Measurements from ENCODE around the gene APOBEC3B.
"Not testable (repeated sequence)": the region's sequence is repeated elsewhere in the genome, so short reads cannot be mapped to it uniquely, and the experiment has no call there.

The APOBEC3B gene

DNA sequence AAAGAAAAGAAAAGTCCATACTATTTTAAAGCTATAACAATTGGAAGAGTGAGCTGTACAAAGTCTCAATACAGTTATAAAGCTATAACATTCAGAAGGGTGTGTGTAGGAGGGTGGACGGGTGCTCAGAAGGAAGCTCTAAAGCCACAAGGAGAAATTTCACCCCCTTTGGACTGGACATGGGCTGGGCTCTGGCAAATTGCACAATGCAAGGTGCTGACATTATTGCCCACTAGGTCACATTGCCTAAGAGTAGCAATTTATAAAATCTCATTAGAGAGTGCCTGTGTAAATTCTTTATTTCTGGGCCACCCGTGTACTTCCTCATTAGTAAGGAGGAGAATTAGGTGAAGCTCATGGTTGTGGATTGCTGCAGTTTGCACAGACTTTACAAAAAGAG lies 30.4 kb upstream of the APOBEC3B start:
- no peak for DNase-seq (ENCODE audit: low read depth in 2 of 2)

DNA sequence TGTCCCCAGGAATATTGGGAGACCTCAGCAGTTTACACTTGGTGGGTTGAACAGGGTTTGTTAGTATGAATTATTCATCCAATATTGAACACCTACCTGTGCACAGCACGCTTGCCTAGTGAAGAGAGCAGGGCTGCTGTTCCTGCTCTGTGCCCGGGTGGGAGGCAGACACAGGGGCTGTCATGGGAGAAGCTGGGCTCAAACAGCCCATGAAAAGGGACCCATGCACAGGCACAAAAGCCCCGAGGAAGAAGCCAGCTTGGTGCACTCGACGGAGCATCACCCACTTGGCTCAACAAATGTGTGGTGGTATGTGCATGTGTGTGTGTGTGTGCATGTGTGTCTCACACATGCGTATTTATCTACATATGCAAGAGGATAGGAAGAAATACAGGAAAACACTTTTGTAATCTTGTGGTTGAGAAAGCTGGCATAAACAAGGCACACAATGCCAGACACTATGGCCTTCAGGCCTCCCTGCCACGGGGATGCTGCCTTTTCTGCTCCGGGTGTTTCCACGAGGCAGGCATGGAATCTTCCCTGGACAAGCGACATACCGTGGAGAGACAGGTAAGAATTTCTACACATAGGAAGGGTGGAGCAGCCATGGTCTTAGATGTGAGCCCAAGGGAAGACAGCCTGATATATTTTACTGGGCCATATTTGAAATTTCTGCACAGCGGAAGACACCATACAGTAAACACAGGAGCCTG lies 29.7 kb upstream of the APOBEC3B start:
- no peak for DNase-seq (ENCODE audit: low read depth in 2 of 2)

DNA sequence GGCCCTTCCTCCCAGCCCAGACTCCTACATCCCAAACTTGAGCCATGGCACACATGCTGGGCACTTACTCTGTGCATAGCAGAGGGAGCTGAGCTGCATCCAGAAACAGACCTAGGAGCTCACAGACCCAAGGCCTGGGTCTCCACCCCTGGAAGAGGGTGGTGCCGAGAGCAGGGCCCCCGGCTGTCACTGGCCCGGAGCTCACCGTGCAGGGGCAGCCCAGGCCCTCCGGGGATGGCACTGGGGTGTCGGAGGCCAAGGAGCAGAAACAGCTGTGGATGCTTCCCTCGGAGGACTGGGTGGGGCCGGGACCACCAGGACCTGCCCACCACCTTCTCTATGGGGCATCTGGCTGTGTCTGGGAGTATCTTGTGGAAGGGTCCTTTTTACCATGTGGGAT lies 29.1 kb upstream of the APOBEC3B start:
- DNase-seq (ENCODE audit: low read depth in 2 of 2), result no peak

DNA sequence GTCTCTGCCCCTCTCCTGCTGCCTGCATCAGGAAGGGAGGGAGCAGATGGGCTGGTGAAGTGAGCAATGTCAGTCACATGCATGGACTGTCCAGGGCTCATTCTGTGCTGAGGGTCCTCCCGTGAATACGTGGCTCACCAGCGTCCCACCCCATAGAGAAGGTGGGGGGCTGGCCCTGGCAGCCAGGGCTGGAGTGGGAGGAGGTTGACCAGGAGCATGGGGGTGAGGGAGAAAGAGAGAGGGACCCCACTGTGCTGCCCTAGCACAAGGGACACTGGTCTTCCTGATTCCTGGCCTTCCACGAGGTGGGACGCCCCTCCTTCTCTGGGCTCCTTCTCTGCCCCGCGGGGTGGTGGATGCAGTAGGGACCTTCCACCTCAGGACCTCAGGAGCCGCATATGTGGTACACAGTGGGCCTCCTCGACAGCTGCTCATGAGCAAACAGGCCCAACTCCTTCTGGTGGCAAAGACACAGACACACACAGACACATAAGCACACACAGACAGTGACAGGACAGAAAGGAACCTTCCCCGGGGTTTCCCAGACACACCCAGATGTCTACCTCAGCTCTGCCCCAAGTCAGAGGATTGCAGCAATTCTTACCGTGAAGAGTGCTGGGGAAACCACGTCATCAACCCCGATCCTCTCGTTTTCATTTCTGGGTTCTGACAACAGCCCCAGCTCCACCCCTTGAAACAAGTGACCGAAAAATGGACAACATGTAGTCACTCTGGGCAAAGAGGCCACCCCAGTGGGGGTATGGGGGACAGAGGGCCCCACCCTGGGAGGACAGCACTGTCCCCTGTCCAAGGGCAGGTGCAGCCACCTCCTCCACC lies 28.4 kb upstream of the APOBEC3B start:
- DNase-seq (ENCODE audit: low read depth in 2 of 2), result peak; percentile 56 to 62

DNA sequence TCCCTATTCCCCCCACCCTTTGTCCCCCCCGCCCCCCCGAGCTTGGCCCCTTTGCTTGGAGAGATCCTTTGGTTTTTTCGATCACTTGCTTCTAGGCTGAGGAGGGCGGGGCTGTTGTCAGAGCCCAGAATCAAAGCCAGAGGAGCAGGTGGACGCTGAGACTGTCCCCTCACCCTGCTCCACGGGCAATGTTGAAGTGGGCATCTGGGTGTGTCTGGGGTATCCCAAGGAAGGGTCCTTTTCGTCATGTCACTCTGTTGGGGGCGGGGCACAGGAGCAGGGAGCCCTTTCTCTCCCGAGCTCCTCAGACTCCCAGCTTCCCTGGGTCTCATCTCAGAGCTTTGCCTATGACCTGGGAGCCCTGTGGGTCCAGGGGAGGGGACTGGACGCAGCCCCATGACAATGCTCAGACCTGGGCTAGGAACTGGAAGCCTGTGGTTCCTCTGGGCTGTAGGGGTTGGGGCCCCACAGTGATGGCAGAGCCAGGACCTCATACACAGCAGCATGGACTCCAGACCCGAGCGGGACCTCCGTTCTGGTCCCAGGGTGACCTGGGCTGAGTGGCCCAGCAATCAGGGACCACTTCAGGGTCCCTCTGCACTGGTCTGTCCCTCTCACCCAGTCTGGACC lies 27.6 kb upstream of the APOBEC3B start:
- DNase-seq (ENCODE audit: low read depth in 2 of 2), result no peak

DNA sequence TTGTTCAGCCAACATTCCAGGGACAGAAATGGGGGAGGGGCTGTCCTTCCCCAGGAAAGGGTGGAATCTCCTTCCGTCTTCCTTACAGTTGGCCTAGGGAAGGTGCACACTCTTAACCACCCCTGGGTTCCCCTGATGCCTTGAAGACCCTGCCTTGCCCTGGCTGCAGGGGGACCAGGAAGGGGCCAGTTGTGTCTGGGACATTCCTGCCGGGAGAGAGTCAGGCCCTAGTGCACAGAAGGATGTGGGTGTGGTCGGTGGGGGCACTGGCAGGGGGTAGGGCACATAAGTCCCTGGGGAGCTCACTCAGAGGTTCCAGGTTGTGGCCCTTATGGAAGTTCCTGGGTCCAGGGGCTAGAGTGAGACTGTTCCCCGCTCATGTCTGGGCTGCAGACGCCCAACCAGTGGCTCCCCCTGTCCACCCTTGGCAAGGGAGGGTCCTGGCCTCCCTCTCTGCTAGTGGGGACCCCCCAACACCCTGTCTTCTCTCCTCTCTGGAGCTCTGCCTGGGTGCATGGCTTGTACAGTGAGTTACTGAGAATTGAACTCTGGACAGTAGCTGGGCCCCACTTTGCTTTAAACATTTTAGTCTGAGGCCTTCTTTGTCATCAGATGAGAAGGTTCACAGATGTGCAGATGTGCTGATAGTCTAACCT lies 26.8 kb upstream of the APOBEC3B start:
- DNase-seq (ENCODE audit: low read depth in 2 of 2), result no peak

DNA sequence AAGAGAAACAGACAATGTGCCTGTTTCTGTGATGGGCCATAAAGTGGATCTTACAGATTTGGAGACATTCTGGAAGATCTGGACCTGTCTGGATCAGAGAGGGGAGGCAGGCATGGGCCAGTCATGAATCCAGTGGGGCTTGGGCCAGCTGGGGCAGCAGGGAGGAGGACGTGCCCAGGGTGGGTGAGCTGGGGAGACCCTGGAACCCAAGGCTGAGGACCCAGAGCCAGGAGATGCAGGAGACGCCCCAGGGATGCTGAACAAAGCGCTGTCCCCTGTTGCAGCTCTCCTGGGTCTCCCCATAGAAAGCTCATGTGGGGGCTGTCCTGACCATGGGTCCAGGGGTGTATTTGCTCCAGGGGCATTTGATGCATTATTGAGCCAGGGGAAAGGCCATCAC lies 26.2 kb upstream of the APOBEC3B start:
- DNase-seq (ENCODE audit: low read depth in 2 of 2), result no peak

DNA sequence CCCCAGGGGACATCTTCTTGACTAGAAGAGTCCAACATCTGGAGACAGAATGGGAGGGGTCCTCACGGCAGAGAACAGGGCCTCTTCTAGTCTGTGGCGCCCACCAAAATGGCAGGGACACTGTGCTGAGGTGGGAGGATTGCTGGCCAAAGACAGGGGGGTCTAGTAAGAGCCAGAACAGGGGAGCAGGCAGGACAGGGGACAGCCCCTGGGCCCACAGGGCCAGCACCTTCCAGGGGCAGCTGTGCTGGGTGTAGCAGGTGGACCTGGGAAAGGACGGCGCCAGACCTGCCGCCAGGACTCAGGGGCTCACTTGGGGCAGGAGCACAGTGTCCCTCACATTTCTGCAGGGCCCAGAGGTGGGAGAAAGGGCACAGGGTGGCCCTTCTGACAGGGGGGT lies 25.6 kb upstream of the APOBEC3B start:
- no peak for DNase-seq (ENCODE audit: low read depth in 2 of 2)

DNA sequence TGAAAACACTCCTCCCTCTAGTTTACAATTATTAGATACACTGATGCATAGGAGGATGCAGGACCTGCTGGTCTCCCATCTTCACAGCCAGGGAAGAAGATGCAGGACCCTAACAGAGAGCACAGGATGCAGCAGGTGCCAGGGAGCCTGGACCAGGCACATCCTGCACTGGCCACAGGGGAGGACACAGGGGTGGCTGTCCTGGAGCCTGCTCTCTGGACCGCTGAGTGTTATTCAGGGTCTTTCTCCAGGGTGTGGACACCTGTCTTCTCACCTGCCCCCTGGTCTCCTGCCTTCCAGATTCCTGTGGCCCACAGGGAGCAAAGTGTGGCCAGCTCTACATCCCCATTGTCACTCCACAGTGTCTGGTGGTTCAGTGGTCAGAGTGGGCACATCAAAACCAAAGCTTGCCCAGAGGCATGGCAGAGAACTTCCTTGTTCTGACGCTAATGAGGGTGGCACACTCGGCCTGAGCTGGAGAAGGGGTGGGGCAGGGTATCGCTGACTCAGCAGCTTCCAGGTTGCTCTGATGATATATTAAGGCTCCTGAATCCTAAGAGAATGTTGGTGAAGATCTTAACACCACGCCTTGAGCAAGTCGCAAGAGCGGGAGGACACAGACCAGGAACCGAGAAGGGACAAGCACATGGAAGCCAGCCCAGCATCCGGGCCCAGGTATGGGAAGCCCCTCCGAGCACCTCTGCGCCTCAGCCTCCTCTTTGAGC lies 24.9 kb upstream of the APOBEC3B start, which contains the start of gene APOBEC3A:
TSS of gene APOBEC3A (plus strand) at position 564 of the 725 bp plus-strand sequence. CDS start at position 647, 83 bp downstream.
- DNase-seq (ENCODE audit: low read depth in 2 of 2), result no peak

DNA sequence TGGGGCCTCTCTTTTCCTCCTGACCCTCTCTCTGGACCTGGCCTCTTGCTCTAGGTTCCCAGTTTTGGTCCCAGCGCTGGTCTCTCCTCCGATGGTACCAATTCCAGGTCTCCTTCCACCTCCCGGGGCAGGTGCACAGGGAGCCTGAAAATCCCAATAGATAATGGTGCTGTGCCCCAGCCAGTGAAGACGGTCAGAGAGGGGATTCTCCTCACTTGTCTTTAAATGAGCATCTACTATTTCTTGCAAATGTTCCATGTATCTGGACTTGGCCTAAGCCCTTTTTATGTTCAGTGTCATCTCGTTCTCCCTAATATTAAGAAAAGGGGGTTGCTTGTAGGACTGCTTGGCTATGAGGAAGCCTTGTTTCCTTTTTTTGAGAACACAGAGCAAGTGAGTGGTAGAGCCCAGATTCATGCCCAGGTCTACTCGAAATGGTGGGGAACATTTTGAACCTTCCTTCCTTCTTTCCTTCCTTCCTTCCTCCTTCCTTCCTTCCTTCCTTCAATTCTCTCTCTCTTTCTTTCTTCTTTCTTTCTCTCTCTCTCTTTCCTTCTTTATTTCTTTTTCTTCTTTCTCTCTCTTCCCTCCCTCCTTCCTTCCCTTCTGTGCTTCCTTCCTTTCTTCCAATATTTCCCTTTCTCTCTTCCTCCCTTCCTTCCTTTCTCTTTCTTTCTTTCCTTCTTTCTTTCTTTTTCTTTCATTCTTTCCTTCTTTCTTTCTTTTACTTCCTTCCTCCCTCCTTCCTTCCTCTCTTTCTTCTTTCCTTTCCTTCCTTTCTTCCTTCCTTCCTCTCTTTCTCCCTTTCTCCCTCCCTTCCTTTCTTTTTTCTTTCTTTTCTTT lies 24.1 kb upstream of the APOBEC3B start:
- DNase-seq (ENCODE audit: low read depth in 2 of 2), result no peak

DNA sequence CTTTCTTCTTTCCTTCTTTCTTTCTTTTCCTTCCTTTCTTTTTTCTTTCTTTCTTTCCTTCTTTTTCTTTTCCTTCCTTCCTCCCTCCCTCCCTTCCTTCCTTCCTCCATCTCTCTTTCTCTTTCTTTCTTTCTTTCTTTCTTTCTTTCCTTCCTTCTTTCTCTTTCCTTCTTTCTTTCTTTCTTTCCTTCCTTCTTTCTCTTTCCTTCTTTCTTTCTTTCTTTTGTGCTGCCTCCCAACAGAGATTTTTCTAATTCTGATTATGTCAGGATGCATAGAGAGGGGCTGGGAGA lies 23.6 kb upstream of the APOBEC3B start:
- DNase-seq (ENCODE audit: low read depth in 2 of 2), result not testable (repeated sequence)

DNA sequence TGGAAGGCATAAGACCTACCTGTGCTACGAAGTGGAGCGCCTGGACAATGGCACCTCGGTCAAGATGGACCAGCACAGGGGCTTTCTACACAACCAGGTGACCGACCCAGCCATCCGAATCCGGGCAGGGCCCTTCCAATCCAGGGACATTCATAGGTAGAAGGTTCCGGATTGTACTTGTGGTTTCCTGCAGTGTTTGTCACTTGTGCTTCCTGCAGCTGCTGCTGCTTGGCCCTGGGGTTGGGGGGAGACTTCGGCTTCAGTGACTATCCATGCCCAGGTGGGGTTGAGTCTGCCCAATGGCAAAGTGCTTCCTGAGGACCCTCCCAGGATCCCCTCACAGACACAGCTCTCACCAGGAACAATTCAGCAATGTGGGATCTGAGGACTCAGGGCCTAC lies 22.6 kb upstream of the APOBEC3B start:
- no peak for DNase-seq (ENCODE audit: low read depth in 2 of 2)

DNA sequence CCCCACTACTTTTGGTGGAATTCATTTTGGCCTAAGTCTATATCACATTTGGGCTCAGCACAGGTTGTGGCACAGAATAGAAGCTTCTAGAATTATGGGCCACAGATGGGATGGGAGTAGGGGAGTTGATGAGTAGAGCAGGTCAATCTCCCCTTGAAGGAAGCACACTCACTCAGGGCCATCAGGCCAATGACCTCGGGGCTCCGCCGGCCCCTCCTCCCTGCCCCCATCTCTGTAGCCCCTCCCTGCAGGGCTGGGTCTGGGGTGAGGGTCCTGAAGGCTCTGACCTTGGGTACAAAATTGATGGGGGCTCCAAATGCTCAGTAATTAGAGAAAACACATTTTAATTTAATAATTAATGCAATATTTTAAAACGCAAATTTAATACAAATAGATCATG lies 21.5 kb upstream of the APOBEC3B start:
- DNase-seq (ENCODE audit: low read depth in 2 of 2), result not testable (repeated sequence)

DNA sequence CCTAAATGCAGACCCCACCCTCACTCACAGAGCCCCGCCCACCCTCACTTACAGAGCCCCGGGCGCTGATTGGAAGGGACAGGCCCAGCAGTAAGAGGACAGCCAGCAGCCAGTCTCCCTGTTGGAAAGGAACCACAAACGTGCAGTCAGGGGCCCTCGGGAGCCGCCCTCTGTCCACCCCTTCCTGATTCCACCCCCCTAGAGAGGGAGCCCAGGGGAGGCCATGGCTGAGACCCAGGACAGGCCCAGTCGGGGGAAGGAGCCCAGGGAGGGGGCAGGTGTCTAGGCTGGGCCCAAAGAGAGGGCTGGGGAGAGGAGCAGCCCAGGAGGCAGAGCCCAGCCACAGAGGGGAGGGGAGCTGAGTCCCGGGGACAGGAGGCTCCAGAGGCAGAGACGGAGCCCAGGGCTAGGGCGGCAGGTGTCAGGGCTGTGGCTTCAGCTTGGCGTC lies 18.8 kb upstream of the APOBEC3B start:
- DNase-seq (ENCODE audit: low read depth in 2 of 2), result not testable (repeated sequence)

DNA sequence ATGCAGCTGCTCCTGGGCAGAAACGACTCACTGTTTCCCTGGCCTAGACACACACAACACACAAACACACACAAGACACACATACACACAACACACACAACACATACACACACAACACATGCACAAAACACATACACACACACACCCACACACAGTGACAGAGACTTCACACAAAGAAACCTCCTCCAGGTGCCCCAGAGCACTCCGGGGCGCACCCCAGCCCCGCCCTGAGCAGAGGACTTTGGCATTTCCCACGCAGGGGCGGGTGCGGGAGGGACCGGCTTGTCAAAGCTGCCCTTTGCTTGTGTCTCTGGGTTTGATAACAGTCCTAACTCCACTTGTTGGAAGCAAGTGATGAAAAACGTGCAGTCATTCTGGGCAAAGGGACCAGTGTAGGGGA lies 18.3 kb upstream of the APOBEC3B start:
- no peak for DNase-seq (ENCODE audit: low read depth in 2 of 2)

DNA sequence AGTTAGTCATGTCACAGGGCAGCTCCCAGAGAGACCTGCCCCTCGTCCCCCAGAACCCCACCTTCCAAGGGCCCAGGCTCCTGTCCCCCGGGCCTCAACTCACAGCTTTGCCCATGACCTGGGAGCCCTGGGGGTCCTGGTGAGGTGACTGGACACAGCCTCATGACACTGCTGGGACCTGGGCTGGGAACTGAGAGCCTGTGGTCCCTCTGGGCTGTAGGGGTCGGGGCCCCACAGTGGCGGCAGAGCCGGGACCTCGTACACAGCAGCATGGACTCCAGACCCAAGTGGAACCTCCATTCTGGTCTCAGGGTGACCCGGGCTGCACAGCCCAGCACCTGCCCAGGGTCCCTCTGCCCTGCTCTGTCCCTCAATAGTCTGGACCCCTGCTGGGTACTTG lies 17.8 kb upstream of the APOBEC3B start:
- no peak for DNase-seq (ENCODE audit: low read depth in 2 of 2)

DNA sequence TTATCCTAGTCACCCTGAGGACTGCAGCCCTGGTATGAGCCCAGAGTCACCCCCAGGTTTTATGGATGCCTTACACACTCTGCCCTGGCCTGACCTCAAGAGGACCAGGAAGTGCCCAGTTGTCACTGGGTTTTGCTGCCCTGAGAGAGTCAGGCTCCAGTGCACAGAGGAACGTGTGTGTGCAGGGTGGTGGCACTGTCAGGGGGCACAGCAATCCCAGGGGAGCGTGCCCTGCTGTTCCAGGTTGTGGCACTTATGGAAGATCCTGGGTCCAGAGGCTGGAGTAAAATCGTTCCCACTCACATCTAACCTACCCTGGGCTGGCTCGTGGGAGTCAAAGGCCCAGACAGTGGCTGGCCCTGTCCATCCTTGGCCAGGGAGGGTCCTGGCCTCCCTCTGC lies 17.2 kb upstream of the APOBEC3B start:
- DNase-seq (ENCODE audit: low read depth in 2 of 2), result no peak

DNA sequence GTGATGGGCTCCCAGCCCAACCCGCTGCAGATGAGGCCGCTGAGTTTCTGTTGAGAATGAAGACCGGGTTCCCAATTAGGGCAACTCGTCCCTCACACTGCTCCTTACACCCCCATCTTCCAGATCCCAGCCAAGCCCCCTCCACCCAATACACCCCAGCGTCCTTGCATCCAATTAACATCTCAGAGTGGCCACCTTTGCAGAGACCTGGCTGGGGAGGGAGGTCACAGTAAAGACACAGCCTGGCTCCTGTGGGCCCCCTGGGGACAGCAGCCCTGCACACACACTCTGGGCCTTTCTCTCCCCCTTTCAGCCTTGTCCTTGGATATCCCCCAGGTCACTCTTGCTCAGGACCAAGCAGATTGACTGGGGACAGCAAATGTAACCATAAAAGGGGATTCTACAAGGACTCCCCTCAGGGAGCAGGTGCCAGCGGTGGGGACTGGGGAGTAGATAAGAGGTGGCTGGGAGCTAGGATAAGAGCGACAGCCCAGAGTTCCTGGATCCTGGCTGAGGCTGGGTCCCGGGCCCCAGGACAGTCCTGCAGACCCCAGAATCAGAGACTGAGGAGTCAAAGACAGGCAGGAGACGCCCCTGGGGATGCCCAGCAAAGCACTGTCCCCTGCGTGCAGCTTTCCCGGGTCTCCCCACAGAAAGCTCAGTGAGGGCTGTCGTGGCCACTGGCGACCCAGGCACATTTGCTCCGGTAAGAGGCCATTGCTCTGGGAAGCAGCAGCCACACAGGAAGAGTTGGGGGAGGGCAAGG lies 16.4 kb upstream of the APOBEC3B start:
- DNase-seq (ENCODE audit: low read depth in 2 of 2), result no peak

DNA sequence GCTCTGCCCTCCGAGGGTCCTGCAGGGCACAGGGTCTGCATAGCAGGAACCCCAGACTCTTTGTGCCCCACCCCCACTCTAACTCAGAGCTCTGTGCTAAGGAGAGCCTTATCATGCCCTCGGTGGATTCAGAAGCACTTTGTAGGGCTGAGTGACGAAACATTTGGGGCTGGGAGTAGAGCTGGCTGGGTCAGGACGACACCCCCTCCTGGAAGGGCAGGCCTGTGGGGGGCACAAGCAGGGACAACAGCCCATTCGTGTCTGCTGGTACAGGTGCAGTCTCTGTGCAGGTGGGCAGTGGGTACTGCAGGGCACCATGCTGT lies 15.8 kb upstream of the APOBEC3B start:
- no peak for DNase-seq (ENCODE audit: low read depth in 2 of 2)

DNA sequence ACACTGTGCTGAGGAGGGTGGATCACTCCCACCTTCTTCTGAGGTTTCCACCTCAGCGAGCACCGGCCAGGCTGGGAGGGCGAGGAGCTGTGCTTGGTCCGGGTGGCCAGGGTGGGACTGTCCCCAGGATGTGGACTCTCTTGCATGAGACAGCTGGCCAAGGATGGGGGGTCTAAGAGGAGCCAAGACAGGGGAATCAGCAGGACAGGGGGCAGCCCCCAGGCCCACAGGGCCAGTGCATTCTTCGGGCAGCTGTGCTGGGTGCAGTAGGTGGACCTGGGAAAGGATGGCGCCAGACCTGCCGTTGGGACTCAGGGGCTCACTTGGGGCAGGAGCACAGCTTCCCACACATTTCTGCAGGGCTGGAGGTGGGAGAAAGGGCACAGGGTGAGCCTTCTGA lies 15.2 kb upstream of the APOBEC3B start:
- DNase-seq (ENCODE audit: low read depth in 2 of 2), result no peak
